Measurements from ENCODE around the gene CBR3.

- no peak for TF ChIP-seq EZH2 (IDR thresholded peaks at IDR 0.05; ENCODE audit: borderline replicate concordance, low read length)
- no peak for TF ChIP-seq CTCF (conservative IDR thresholded peaks at IDR 0.05 in 1 of 2, IDR thresholded peaks at IDR 0.05 in 1 of 2; ENCODE audit: extremely low read depth in 1 of 2, insufficient read depth in 1 of 2, low read depth in 1 of 2, low read length in 2 of 2)
Observed at GRCh38 chr21:36186506-36187399, 51.9 kb downstream of the CBR3 start.
